Ishikawa (cell line): ENCODE results near the gene GSTA4.

ENCODE experiments used
- EP300 ChIP-seq: IDR thresholded peaks from 2 replicates; pipeline ENCODE4 v1.6.1; 2012; ENCODE audit warnings: borderline replicate concordance
- MAX ChIP-seq: IDR thresholded peaks from 2 replicates; pipeline ENCODE4 v1.6.1; 2012
- NFIC ChIP-seq: IDR thresholded peaks from 2 replicates; pipeline ENCODE4 v1.6.1; 2012
- RAD21 ChIP-seq: IDR thresholded peaks from 2 replicates; pipeline ENCODE4 v1.6.1; 2012; ENCODE audit warnings: low read depth
- REST ChIP-seq: IDR thresholded peaks from 2 replicates; pipeline ENCODE4 v1.6.1; 2012; ENCODE audit warnings: low read depth, mild to moderate bottlenecking
- TAF1 ChIP-seq: IDR thresholded peaks from 2 replicates; pipeline ENCODE4 v1.6.1; 2012; ENCODE audit warnings: low read depth, mild to moderate bottlenecking
- TEAD4 ChIP-seq: IDR thresholded peaks from 2 replicates; pipeline ENCODE4 v1.6.1; 2012
- USF1 ChIP-seq: IDR thresholded peaks from 2 replicates; pipeline ENCODE4 v1.6.1; 2012
- YY1 ChIP-seq: IDR thresholded peaks from 2 replicates; pipeline ENCODE4 v1.6.1; 2012; ENCODE audit warnings: low read depth

GRCh38 chr6:53044572-53044971 lies 49.5 kb upstream of the GSTA4 start:
- TF ChIP-seq EP300, result no peak
- no peak for TF ChIP-seq REST
- TF ChIP-seq NFIC, result no peak
- TF ChIP-seq YY1, result no peak
- no peak for TF ChIP-seq USF1
- TF ChIP-seq TEAD4, result no peak
- TF ChIP-seq MAX, result no peak
- no peak for TF ChIP-seq TAF1
- no peak for TF ChIP-seq RAD21
